HepG2 (cell line): Measurements from ENCODE around the gene DLEC1. TPM values are rescaled to one million over a fixed set of nuclear protein-coding genes. Genes with fewer than 3 reads are reported as not detected.

Experiments used
- CEBPG ChIP-seq: IDR thresholded peaks from 2 replicates; pipeline ENCODE4 v1.6.1; 2016
- FOXJ3 ChIP-seq: sonication (generic); formaldehyde crosslinking; IDR thresholded peaks from 2 replicates; pipeline ENCODE4 v1.4.0; 2020; ENCODE audit warnings: missing genetic modification reagents, mild to moderate bottlenecking, borderline replicate concordance
- MYNN ChIP-seq: sonication (generic); formaldehyde crosslinking; IDR thresholded peaks from 2 replicates; pipeline ENCODE4 v1.4.0; 2020; ENCODE audit warnings: mild to moderate bottlenecking, low read depth, missing genetic modification reagents
- NBN ChIP-seq: fragments of 450-650 bp; conservative IDR thresholded peaks from 2 replicates; pipeline ENCODE4 v1.6.1; 2017
- POLR2G ChIP-seq: fragments of 200-400 bp; formaldehyde crosslinking; IDR thresholded peaks from 2 replicates; pipeline ENCODE4 v1.6.1; 2018; ENCODE audit warnings: mild to moderate bottlenecking, low read depth, low read length, moderate library complexity
- RBFOX2 ChIP-seq: fragments of 200-400 bp; formaldehyde crosslinking; IDR thresholded peaks from 2 replicates; pipeline ENCODE4 v1.6.1; 2017; ENCODE audit warnings: low read depth, mild to moderate bottlenecking, low read length
- TARDBP ChIP-seq: sonication (generic); formaldehyde crosslinking; IDR thresholded peaks from 2 replicates; pipeline ENCODE4 v1.8.0; 2022; ENCODE audit warnings: mild to moderate bottlenecking, missing genetic modification reagents
- XBP1 ChIP-seq: sonication (generic); formaldehyde crosslinking; IDR thresholded peaks from 2 replicates; pipeline ENCODE4 v1.5.0; 2020; ENCODE audit warnings: missing genetic modification reagents
- ZC3H13 ChIP-seq: sonication (generic); formaldehyde crosslinking; IDR thresholded peaks from 2 replicates; pipeline ENCODE4 v1.8.1; 2023; ENCODE audit warnings: mild to moderate bottlenecking, missing genetic modification reagents, moderate library complexity
- ZNF501 ChIP-seq: sonication (generic); formaldehyde crosslinking; IDR thresholded peaks from 2 replicates; pipeline ENCODE4 v1.5.1; 2020; ENCODE audit warnings: mild to moderate bottlenecking, moderate library complexity, missing genetic modification reagents
- ZNF570 ChIP-seq: sonication (generic); formaldehyde crosslinking; IDR thresholded peaks from 2 replicates; pipeline ENCODE4 v1.4.0; 2020; ENCODE audit warnings: mild to moderate bottlenecking, missing genetic modification reagents, borderline replicate concordance
- ZNF781 ChIP-seq: sonication (generic); formaldehyde crosslinking; IDR thresholded peaks from 2 replicates; pipeline ENCODE4 v1.5.1; 2020; ENCODE audit warnings: borderline replicate concordance, mild to moderate bottlenecking, missing genetic modification reagents; ENCODE audit errors: not compliant biosample characterization
- ZNF788 ChIP-seq: sonication (generic); formaldehyde crosslinking; IDR thresholded peaks from 2 replicates; pipeline ENCODE4 v1.5.0; 2020; ENCODE audit warnings: mild to moderate bottlenecking, missing genetic modification reagents, borderline replicate concordance
- ZNF891 ChIP-seq: sonication (generic); formaldehyde crosslinking; IDR thresholded peaks from 2 replicates; pipeline ENCODE4 v1.5.0; 2020; ENCODE audit warnings: mild to moderate bottlenecking, missing genetic modification reagents
- ZSCAN31 ChIP-seq: sonication (generic); formaldehyde crosslinking; IDR thresholded peaks from 2 replicates; pipeline ENCODE4 v1.5.0; 2020; ENCODE audit warnings: low read depth, mild to moderate bottlenecking, missing genetic modification reagents
- ZZZ3 ChIP-seq: sonication (generic); formaldehyde crosslinking; IDR thresholded peaks from 2 replicates; pipeline ENCODE4 v1.4.0; 2020; ENCODE audit warnings: missing genetic modification reagents, mild to moderate bottlenecking, borderline replicate concordance
- polyA plus RNA-seq, 8 experiments: library from polyadenylated mRNA; depleted of rRNA in 3 of 8; stranded (reverse) in 7 of 8; unstranded in 1 of 8; fragments of >200 nt; fragmentation: Illumina TruSeq in 4 of 8; extraction: Trizol in 4 of 8; gene quantifications; 2 replicates each; pipeline versions ENCODE4 v1.2.1 to v1.2.3, GENCODE V29; 2011 to 2016; ENCODE audit warnings: low read depth in 4 of 8, missing spikeins in 1 of 8, mixed read lengths in 1 of 8; ENCODE audit not compliant: insufficient read depth in 1 of 8
- total RNA-seq, 5 experiments: library from RNA; depleted of rRNA; stranded (reverse); fragments of >200 nt; fragmentation: Illumina TruSeq; extraction: Trizol; gene quantifications; 2 replicates each; pipeline ENCODE4 v1.2.3, GENCODE V29; 2016; ENCODE audit warnings: low read depth in 1 of 5
- TF ChIP-seq, protein P1 (sequence below): sonication (generic); formaldehyde crosslinking; IDR thresholded peaks from 2 replicates; pipeline ENCODE4 v1.4.0; 2020; ENCODE audit warnings: mild to moderate bottlenecking, missing genetic modification reagents
- TF ChIP-seq, protein P2 (sequence below): sonication (generic); formaldehyde crosslinking; IDR thresholded peaks from 2 replicates; pipeline ENCODE4 v1.8.0; 2022; ENCODE audit warnings: mild to moderate bottlenecking, missing genetic modification reagents; ENCODE audit not compliant: insufficient replicate concordance
- TF ChIP-seq, protein P3 (sequence below): sonication (generic); formaldehyde crosslinking; IDR thresholded peaks from 2 replicates; pipeline ENCODE4 v1.9.0; 2021; ENCODE audit warnings: missing genetic modification reagents, mild to moderate bottlenecking, borderline replicate concordance
- TF ChIP-seq, protein P4 (sequence below): sonication (generic); formaldehyde crosslinking; IDR thresholded peaks from 2 replicates; pipeline ENCODE4 v1.5.0; 2020; ENCODE audit warnings: missing genetic modification reagents

DLEC1 gene
- total and polyA plus RNA-seq, 2 of the 13 experiments (the other 11 are each of a cell fraction or from before 2014, with no cell fraction given) = 0.09 TPM; not detected in 1

DNA sequence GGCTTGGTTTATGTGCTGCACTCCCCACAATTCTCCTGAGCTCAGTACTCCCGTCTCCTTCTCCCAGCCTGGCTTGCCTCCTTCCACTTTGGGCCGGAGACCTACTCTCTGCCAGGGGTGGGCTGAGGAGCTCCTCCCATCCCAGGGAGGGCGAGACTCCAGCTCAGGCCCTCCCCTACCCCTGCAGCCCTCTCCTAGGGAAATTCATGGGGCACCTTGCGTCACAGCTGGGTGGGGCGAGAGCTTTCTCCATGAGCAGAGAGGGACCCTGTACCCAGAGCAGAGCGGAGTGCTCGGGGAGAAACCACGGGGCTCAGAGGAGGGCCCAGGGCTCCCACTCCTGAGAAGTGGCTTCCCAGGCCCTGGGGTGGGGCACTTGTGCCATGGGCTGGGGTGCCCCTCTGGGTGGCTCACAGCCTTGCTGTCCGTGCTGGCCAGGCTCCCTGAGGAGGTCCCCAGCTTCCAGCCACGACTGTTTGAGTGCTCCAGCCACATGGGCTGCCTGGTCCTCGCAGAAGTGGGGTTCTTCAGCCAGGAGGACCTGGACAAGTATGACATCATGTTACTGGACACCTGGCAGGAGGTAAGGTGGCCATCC, 35.1 kb upstream of the DLEC1 start (continued):
- 0 out of 2 replicates have a peak, but pooled peaks have one; percentile 6 for TF ChIP-seq MYNN (CRISPR knock-in tag)
- 0 out of 2 replicates have a peak, but pooled peaks have one; percentile 47 for TF ChIP-seq RBFOX2
- TF ChIP-seq CEBPG (CRISPR knock-in tag) = peak; percentile 66
- TF ChIP-seq, protein P1, sequence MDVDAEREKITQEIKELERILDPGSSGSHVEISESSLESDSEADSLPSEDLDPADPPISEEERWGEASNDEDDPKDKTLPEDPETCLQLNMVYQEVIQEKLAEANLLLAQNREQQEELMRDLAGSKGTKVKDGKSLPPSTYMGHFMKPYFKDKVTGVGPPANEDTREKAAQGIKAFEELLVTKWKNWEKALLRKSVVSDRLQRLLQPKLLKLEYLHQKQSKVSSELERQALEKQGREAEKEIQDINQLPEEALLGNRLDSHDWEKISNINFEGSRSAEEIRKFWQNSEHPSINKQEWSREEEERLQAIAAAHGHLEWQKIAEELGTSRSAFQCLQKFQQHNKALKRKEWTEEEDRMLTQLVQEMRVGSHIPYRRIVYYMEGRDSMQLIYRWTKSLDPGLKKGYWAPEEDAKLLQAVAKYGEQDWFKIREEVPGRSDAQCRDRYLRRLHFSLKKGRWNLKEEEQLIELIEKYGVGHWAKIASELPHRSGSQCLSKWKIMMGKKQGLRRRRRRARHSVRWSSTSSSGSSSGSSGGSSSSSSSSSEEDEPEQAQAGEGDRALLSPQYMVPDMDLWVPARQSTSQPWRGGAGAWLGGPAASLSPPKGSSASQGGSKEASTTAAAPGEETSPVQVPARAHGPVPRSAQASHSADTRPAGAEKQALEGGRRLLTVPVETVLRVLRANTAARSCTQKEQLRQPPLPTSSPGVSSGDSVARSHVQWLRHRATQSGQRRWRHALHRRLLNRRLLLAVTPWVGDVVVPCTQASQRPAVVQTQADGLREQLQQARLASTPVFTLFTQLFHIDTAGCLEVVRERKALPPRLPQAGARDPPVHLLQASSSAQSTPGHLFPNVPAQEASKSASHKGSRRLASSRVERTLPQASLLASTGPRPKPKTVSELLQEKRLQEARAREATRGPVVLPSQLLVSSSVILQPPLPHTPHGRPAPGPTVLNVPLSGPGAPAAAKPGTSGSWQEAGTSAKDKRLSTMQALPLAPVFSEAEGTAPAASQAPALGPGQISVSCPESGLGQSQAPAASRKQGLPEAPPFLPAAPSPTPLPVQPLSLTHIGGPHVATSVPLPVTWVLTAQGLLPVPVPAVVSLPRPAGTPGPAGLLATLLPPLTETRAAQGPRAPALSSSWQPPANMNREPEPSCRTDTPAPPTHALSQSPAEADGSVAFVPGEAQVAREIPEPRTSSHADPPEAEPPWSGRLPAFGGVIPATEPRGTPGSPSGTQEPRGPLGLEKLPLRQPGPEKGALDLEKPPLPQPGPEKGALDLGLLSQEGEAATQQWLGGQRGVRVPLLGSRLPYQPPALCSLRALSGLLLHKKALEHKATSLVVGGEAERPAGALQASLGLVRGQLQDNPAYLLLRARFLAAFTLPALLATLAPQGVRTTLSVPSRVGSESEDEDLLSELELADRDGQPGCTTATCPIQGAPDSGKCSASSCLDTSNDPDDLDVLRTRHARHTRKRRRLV = 0 out of 2 replicates have a peak, but pooled peaks have one; percentile 26
- TF ChIP-seq, protein P2, sequence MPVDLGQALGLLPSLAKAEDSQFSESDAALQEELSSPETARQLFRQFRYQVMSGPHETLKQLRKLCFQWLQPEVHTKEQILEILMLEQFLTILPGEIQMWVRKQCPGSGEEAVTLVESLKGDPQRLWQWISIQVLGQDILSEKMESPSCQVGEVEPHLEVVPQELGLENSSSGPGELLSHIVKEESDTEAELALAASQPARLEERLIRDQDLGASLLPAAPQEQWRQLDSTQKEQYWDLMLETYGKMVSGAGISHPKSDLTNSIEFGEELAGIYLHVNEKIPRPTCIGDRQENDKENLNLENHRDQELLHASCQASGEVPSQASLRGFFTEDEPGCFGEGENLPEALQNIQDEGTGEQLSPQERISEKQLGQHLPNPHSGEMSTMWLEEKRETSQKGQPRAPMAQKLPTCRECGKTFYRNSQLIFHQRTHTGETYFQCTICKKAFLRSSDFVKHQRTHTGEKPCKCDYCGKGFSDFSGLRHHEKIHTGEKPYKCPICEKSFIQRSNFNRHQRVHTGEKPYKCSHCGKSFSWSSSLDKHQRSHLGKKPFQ (CRISPR knock-in tag) = no peak
- TF ChIP-seq TARDBP = peak; percentile 52; the same call in 1 of the 2 replicates
- TF ChIP-seq ZNF891 = peak; percentile 61; the same call in 1 of the 2 replicates
- TF ChIP-seq ZSCAN31 (CRISPR knock-in tag) = 0 out of 2 replicates have a peak, but pooled peaks have one; percentile 58
- TF ChIP-seq FOXJ3 (CRISPR knock-in tag) = no peak
- TF ChIP-seq POLR2G = peak; percentile 79
- TF ChIP-seq XBP1 (CRISPR knock-in tag) = no peak
- TF ChIP-seq, protein P3, sequence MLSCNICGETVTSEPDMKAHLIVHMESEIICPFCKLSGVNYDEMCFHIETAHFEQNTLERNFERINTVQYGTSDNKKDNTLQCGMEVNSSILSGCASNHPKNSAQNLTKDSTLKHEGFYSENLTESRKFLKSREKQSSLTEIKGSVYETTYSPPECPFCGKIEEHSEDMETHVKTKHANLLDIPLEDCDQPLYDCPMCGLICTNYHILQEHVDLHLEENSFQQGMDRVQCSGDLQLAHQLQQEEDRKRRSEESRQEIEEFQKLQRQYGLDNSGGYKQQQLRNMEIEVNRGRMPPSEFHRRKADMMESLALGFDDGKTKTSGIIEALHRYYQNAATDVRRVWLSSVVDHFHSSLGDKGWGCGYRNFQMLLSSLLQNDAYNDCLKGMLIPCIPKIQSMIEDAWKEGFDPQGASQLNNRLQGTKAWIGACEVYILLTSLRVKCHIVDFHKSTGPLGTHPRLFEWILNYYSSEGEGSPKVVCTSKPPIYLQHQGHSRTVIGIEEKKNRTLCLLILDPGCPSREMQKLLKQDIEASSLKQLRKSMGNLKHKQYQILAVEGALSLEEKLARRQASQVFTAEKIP (CRISPR knock-in tag) = no peak
- peak; percentile 53; the same call in 1 of the 2 replicates for TF ChIP-seq ZZZ3 (CRISPR knock-in tag)
- TF ChIP-seq ZNF570 (CRISPR knock-in tag) = no peak
- no peak for TF ChIP-seq NBN
- TF ChIP-seq ZC3H13 (CRISPR knock-in tag) = 0 out of 2 replicates have a peak, but pooled peaks have one; percentile 32
- TF ChIP-seq, protein P4, sequence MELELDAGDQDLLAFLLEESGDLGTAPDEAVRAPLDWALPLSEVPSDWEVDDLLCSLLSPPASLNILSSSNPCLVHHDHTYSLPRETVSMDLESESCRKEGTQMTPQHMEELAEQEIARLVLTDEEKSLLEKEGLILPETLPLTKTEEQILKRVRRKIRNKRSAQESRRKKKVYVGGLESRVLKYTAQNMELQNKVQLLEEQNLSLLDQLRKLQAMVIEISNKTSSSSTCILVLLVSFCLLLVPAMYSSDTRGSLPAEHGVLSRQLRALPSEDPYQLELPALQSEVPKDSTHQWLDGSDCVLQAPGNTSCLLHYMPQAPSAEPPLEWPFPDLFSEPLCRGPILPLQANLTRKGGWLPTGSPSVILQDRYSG (CRISPR knock-in tag) = no peak
- TF ChIP-seq ZNF788 (CRISPR knock-in tag) = 0 out of 2 replicates have a peak, but pooled peaks have one; percentile 12
- TF ChIP-seq ZNF781 = no peak
- TF ChIP-seq ZNF501 (CRISPR knock-in tag) = peak; percentile 42; the same call in 1 of the 2 replicates
